Natural killer cell (primary cell): ENCODE results near the gene MIF. TPM values are rescaled to one million over a fixed set of nuclear protein-coding genes. Genes with fewer than 3 reads are reported as not detected.

Source experiments
- ATAC-seq, 3 donors: fragments of 150-1000 bp in 2 of 3; fragments of 200-7000 bp in 1 of 3; cut with Tn5 transposase; 1 replicate in 1 of 3; 2 replicates in 2 of 3; pipeline ENCODE4 v1.10.0; 2021; ENCODE audit warnings: mild to moderate bottlenecking in 2 of 3, moderate library complexity in 2 of 3
- DNase-seq, 2 donors: peaks; one replicate each; pipeline versions ENCODE4 v3.0.0 to v3.0.0-alpha.2; 2013 to 2021; ENCODE audit warnings: mixed read lengths in 1 of 2
- H3K27ac ChIP-seq: one replicate; pipeline ENCODE4 v1.5.1; 2013; ENCODE audit warnings: mild to moderate bottlenecking, low read length
- H3K27me3 ChIP-seq: one replicate; pipeline ENCODE4 v1.6.1; 2013; ENCODE audit warnings: low read length; ENCODE audit not compliant: control insufficient read depth, insufficient read depth
- H3K36me3 ChIP-seq: one replicate; pipeline ENCODE4 v1.6.1; 2013; ENCODE audit warnings: low read length; ENCODE audit not compliant: control insufficient read depth, insufficient read depth
- H3K4me1 ChIP-seq: one replicate; pipeline ENCODE4 v1.6.1; 2013; ENCODE audit warnings: low read length; ENCODE audit not compliant: control insufficient read depth, insufficient read depth
- H3K4me3 ChIP-seq: one replicate; pipeline ENCODE4 v1.5.1; 2013; ENCODE audit warnings: low read length
- H3K9me3 ChIP-seq: one replicate; pipeline ENCODE4 v1.6.1; 2013; ENCODE audit warnings: low read length; ENCODE audit not compliant: control insufficient read depth, insufficient read depth
- H3K27ac Mint-ChIP-seq, 2 donors: one replicate each; pipeline ENCODE4 v1.8.0; 2022; ENCODE audit warnings: mild to moderate bottlenecking in 2 of 2, mixed read lengths in 2 of 2, moderate library complexity in 1 of 2
- H3K27me3 Mint-ChIP-seq, 2 donors: one replicate each; pipeline ENCODE4 v1.8.0; 2022; ENCODE audit warnings: low read depth in 2 of 2, mixed read lengths in 2 of 2
- H3K36me3 Mint-ChIP-seq: one replicate; pipeline ENCODE4 v1.8.0; 2022; ENCODE audit warnings: mixed read lengths
- H3K4me1 Mint-ChIP-seq, 2 donors: one replicate each; pipeline ENCODE4 v1.8.0; 2022; ENCODE audit warnings: mixed read lengths in 2 of 2
- H3K4me3 Mint-ChIP-seq: one replicate; pipeline ENCODE4 v1.8.0; 2022; ENCODE audit warnings: mild to moderate bottlenecking, moderate library complexity, mixed read lengths
- H3K9me3 Mint-ChIP-seq, 2 donors: one replicate each; pipeline ENCODE4 v1.8.0; 2022; ENCODE audit warnings: mixed read lengths in 2 of 2
- WGBS: methylation state at CpG from one replicate; pipeline ENCODE4 v1.1.7; 2013; ENCODE audit warnings: missing lambda C conversion rate; ENCODE audit not compliant: insufficient coverage; 5-methylcytosine and 5-hydroxymethylcytosine counted together
- intact Hi-C: fragments of 100-400 bp; cut with micrococcal nuclease; formaldehyde crosslinking; loops from one replicate; pipeline ENCODE4 v1.14.2; 2022
- total RNA-seq, 4 donors: library from RNA; stranded (reverse); fragments of 120-200 nt in 1 of 4; gene quantifications; one replicate each; pipeline versions ENCODE4 v1.2.3 to v1.2.4, GENCODE V29; 2013 to 2022
- TF ChIP-seq, protein P1 (sequence below): fragments of 200-600 bp; IDR thresholded peaks from one replicate; pipeline ENCODE4 v1.8.0; 2022; ENCODE audit warnings: antibody characterized with exemption

Gene MIF
- total RNA-seq, 3 donors from 2014 or later (not counting 1 experiment from before 2014, with no cell fraction given), result 115 to 182 (median 133) TPM

DNA sequence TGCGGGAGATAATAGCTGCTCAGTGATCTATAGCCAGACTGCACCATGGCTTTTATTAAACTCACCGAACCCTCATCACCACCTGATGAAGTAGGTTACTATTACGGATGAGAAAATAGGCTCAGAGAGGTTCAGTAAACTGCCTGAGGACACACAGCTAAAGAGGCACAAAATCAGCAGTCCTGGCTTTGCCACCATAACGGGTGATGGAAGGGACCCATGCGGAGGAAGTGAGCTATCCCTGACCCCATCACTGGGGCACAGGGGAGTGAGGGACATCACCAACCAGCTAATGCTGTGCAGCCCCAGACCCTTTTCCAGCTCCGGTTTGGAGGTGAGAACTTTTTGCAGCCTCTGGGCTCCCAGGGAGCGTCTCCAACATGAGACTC lies 48.1 kb upstream of the MIF start:
- Mint-ChIP-seq H3K4me3 (no peak overlapping the region), H3K36me3 (no peaks in the 10 kb centered on the region), H3K9me3 (no peaks in the 10 kb centered on the region), H3K27ac (no peak overlapping the region), H3K27me3 (no peaks in the 10 kb centered on the region), H3K4me1 (peaks cover 0 to 13% of the 10 kb centered on the region in 2 donors)
- ATAC-seq (no peak), DNase-seq (no peak)
- Histone ChIP-seq H3K27me3 (no peaks in the 10 kb centered on the region), H3K9me3 (no peaks in the 10 kb centered on the region), H3K4me1 (peaks cover 50% of the 10 kb centered on the region), H3K36me3 (no peaks in the 10 kb centered on the region), H3K27ac (no peak overlapping the region), H3K4me3 (no peak overlapping the region)
- WGBS, result 88% methylated on average over 6 of the region's 7 CpGs
- TF ChIP-seq, protein P1, sequence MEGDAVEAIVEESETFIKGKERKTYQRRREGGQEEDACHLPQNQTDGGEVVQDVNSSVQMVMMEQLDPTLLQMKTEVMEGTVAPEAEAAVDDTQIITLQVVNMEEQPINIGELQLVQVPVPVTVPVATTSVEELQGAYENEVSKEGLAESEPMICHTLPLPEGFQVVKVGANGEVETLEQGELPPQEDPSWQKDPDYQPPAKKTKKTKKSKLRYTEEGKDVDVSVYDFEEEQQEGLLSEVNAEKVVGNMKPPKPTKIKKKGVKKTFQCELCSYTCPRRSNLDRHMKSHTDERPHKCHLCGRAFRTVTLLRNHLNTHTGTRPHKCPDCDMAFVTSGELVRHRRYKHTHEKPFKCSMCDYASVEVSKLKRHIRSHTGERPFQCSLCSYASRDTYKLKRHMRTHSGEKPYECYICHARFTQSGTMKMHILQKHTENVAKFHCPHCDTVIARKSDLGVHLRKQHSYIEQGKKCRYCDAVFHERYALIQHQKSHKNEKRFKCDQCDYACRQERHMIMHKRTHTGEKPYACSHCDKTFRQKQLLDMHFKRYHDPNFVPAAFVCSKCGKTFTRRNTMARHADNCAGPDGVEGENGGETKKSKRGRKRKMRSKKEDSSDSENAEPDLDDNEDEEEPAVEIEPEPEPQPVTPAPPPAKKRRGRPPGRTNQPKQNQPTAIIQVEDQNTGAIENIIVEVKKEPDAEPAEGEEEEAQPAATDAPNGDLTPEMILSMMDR, result no peak
- intact Hi-C loops, result loop anchor here (5.0 kb wide), 3 partner anchors 79 to 304 kb away; partner anchors contain the start of gene CHCHD10

DNA sequence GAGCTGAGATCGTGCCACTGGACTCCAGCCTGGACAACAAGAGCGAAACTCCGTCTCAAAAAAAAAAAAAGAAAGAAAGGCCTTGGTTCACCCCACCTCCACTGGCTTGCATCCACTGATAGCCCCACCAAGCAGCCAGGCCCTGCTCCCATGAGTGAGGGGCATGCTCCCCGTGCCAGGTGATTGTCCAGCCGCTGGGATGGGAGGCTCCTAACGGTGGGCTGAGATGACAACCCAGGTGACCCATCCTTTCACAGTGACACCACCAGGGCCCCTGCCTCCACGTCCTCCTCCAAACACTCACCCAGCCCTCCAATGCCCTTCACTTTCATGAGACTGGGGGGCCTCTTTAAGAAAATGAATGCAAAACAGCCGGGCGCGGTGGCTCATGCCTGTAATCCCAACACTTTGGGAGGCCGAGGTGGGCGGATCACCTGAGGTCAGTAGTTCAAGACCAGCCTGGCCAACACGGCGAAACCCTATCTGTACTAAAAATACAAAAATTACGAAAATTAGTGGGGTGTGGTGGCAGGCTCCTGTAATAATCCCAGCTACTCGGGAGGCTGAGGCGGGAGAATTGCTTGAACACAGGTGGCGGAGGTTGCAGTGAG lies 46.8 kb upstream of the MIF start:
- Histone ChIP-seq H3K4me3 (no peak overlapping the region), H3K36me3 (no peaks in the 10 kb centered on the region), H3K4me1 (peaks cover 50% of the 10 kb centered on the region), H3K9me3 (no peaks in the 10 kb centered on the region), H3K27me3 (no peaks in the 10 kb centered on the region), H3K27ac (no peak overlapping the region)
- Mint-ChIP-seq H3K9me3 (no peaks in the 10 kb centered on the region), H3K4me3 (no peak overlapping the region), H3K36me3 (no peaks in the 10 kb centered on the region), H3K27me3 (no peaks in the 10 kb centered on the region), H3K4me1 (peaks cover 0 to 8% of the 10 kb centered on the region in 2 donors), H3K27ac (no peak overlapping the region)
- WGBS, result 89% methylated on average over 18 of the region's 18 CpGs
- TF ChIP-seq, protein P1, result no peak
- ATAC-seq (no peak), DNase-seq (no peak)
- intact Hi-C loops, result loop anchor here (5.0 kb wide), 3 partner anchors 80 to 305 kb away; partner anchors contain the start of gene CHCHD10

DNA sequence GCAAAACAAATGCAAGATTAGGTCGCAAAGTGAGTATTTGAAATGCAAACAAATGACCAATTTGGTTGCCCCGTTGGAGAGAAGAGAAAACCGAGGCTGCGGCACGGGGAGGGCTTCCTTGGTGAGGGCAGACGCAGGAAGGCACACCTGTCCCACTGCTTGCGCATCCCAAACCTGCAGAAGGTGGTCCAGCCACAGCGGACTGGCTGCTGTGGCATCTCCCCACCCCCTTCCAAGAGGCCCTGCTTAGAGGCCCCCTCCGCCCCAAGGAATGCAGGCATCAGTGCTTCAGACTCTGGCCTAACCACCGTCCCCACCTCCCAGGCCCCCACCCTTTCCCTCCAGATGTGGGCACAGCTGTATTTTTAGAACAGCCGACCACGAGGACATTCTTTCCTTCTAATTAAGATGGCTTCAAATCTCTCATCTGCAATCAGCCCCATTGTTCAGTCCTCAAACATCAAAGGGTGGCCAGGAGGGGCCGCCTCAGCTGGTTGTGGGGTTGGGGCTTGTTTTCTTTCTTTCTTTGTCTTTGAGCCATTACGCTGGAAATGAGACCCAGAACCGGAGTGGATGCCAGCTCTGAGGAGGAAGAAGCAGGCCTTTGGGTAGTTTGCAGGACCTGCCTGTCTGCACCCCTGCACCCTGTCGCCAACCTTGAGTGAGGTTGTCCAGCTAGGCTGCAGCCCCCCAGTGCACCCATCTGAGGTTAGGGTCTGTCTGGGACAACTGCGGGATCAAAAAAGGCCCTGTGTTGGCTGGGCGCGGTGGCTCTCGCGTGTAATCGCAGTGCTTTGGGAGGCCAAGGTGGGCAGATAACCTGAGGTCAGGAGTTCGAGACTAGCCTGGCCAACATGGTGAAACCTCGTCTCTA lies 46.0 kb upstream of the MIF start:
- no peak for DNase-seq
- no peaks in the 10 kb centered on the region for H3K36me3 ChIP-seq
- no peak overlapping the region for H3K4me3 Mint-ChIP-seq
- no peaks in the 10 kb centered on the region for H3K9me3 Mint-ChIP-seq
- H3K27me3 Mint-ChIP-seq, result no peaks in the 10 kb centered on the region
- peaks cover 47% of the 10 kb centered on the region for H3K4me1 ChIP-seq
- no peak overlapping the region for H3K27ac Mint-ChIP-seq
- H3K27ac ChIP-seq, result no peak overlapping the region
- H3K4me1 Mint-ChIP-seq, result peaks cover 0 to 8% of the 10 kb centered on the region in 2 donors
- TF ChIP-seq, protein P1, result no peak
- intact Hi-C loops, result loop anchor here (5.0 kb wide), 3 partner anchors 81 to 306 kb away; partner anchors contain the start of gene CHCHD10
- H3K27me3 ChIP-seq, result no peaks in the 10 kb centered on the region
- WGBS, result 72% methylated on average over 24 of the region's 24 CpGs
- H3K4me3 ChIP-seq, result no peak overlapping the region
- no peaks in the 10 kb centered on the region for H3K36me3 Mint-ChIP-seq
- ATAC-seq, result no peak
- H3K9me3 ChIP-seq, result no peaks in the 10 kb centered on the region
